AG10803 (cell line): ENCODE measurements around the gene ITPR3.

Experiments used
- DNase-seq: peaks from one replicate; pipeline ENCODE4 v3.0.0; 2010; ENCODE audit warnings: low read depth
- H3K4me3 ChIP-seq: 2 replicates; pipeline ENCODE4 v1.5.1; 2011; ENCODE audit warnings: mild to moderate bottlenecking, low read length, control low read depth
- TF ChIP-seq, protein P1 (sequence below): conservative IDR thresholded peaks from 2 replicates; pipeline ENCODE4 v1.5.1; 2011; ENCODE audit warnings: mild to moderate bottlenecking, low read length, control low read depth, inconsistent platforms

ITPR3 gene

DNA sequence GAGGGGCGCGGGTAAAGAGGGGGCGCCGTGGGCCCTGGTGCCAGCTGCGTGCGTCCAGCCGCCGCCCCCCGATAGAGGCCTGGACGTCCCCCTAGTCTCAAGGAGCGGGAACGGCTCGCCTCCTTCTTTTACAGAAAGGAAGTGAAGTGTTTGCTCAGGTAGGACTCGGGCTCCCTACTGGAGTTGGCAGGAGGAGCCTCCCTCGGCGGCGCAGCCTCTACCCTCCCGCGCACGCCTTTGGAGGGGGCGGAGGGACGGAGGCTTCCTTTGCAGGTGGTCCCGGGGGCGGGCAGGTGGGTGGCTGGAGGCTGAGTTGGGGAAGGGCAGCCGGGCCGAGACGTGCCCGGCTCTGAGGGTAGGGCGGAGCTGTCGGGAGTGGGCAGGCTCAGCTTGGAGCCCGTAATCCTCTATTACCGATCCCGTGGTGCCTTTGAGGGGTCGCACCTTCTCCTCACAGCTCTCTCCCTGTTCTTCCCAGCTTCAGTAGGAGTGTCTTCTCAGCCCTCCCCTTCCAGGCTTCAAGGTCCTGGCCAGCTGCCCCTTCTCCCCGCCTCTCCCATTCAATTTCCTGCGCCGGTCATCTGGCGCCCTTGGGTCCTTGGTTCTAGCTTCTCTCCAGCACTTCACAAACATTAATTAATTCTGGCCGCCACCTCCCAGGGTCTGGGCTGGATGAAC is 728 bp downstream of the ITPR3 start:
- TF ChIP-seq, protein P1, sequence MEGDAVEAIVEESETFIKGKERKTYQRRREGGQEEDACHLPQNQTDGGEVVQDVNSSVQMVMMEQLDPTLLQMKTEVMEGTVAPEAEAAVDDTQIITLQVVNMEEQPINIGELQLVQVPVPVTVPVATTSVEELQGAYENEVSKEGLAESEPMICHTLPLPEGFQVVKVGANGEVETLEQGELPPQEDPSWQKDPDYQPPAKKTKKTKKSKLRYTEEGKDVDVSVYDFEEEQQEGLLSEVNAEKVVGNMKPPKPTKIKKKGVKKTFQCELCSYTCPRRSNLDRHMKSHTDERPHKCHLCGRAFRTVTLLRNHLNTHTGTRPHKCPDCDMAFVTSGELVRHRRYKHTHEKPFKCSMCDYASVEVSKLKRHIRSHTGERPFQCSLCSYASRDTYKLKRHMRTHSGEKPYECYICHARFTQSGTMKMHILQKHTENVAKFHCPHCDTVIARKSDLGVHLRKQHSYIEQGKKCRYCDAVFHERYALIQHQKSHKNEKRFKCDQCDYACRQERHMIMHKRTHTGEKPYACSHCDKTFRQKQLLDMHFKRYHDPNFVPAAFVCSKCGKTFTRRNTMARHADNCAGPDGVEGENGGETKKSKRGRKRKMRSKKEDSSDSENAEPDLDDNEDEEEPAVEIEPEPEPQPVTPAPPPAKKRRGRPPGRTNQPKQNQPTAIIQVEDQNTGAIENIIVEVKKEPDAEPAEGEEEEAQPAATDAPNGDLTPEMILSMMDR = no peak
- H3K4me3 ChIP-seq = peak overlapping the region; percentile 75
- peak; percentile 39 for DNase-seq

- TF ChIP-seq, protein P1 = no peak; the same call in 1 of the 2 replicates
- no peak for DNase-seq
- H3K4me3 ChIP-seq = peak overlapping the region; percentile 75
Measured at GRCh38 chr6:33622456-33623431, 1.6 kb downstream of the ITPR3 start.

DNA sequence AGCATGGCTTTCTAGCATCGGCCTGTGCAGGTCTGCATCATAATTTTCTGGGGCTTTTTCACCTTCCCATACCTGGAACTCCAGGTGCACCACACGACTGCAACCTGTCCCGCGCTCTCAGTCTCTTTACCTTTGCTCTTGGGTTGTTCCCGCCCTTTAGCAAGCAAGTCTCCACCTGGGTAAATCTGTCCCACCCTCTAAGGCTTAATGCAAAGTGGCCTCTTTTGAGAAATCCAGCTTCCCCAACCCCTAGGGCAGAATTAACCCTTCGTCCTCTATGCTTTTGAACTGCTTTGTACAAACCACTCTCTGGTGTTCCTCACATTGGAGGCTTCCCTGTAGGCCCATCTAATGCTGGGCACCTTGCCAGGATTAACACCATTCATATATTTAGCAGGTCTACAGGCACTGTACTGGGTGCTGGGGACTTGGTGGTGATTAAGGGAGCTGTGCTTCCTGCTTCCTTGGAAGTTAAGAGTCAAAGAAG is 2.8 kb downstream of the ITPR3 start:
- TF ChIP-seq, protein P1 = no peak
- no peak for DNase-seq
- H3K4me3 ChIP-seq = no peak overlapping the region

DNA sequence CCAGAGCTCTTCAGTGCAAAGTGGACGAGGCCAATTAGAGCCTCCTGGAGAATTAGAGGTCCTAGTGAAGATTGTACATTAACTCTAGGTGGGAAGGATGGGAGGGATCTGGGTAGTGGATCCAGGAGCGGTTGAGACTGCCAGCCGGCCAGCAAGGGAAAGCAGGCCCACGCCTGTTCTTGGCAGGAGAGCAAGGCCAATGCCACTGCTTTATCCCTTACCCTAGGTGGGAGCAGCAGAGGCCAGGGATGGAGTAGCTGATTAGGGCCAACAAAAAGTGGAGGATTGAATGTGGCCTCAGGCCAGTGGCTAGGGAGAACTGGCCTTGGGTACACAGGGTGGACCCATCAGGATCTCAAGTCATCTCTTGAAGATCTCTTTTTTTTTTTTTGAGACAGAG is 3.7 kb downstream of the ITPR3 start:
- DNase-seq = no peak
- no peak overlapping the region for H3K4me3 ChIP-seq
- TF ChIP-seq, protein P1 = no peak

DNA sequence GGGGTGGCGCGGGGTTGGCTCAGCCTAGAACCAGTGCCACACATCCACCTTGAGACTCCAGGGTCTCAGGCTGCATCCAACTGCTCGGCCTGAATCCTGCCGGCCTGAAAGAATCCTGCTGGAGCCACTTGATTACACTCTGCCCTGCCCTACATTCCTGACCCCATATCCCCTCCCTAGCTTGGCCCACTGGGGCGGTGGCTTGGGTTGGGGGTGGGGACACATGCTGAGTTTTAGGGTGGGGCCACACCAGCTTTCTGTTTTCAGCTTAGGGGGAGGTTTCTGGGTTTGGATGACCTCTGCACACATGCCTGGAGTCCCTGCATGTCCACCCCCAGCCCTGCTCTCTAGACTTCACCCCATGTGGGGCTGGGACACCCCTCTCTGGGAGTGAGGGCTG is 6.8 kb downstream of the ITPR3 start:
- H3K4me3 ChIP-seq = no peak overlapping the region
- no peak for DNase-seq

GRCh38 chr6:33628401-33628964 is 7.4 kb downstream of the ITPR3 start:
- TF ChIP-seq, protein P1 = no peak
- DNase-seq = no peak
- H3K4me3 ChIP-seq = no peak overlapping the region

More for the DNA sequence above, 6.8 kb downstream of the ITPR3 start:
- TF ChIP-seq, protein P1 = no peak
